Measurements from ENCODE around the gene PTPRD. TPM values are rescaled to one million over a fixed set of nuclear protein-coding genes. Genes with fewer than 3 reads are reported as not detected.

PTPRD gene
- total RNA-seq, 1 experiment from 2014 or later = not detected

GRCh38 chr9:8871396-8871795 is 1741.4 kb downstream of the PTPRD start:
- ChIA-PET POLR2A (no interaction called here), CTCF (no interaction called here)
- in situ Hi-C loops (cut with HindIII; ENCODE audit: low pct_unique_long_range_greater_than_20kb, low sequenced_read_pairs) (no loop called here), intact Hi-C loops (cut with micrococcal nuclease; ENCODE audit: unreplicated experiment) (no loop called here)
- Histone ChIP-seq H3K4me1 (ENCODE audit: control insufficient read depth, insufficient read depth, low read length) (no peaks in the 10 kb centered on the region), H3K4me3 (ENCODE audit: low read depth in 2 of 2, low read length in 2 of 2) (no peak overlapping the region), H3K36me3 (ENCODE audit: control insufficient read depth, insufficient read depth, low read length) (no peaks in the 10 kb centered on the region), H3K9me3 (ENCODE audit: control insufficient read depth, insufficient read depth, low read depth, low read length) (no peaks in the 10 kb centered on the region), H3K27me3 (ENCODE audit: control insufficient read depth, insufficient read depth, low read length) (no peaks in the 10 kb centered on the region), H3K27ac (ENCODE audit: low read length) (no peak overlapping the region)
- no peak for ATAC-seq
- no TSS peak for BruUV-seq (replicated peaks)
- no peak for DNase-seq (ENCODE audit: low read depth, low spot score)
- TF ChIP-seq REST (IDR thresholded peaks at IDR 0.05; ENCODE audit: insufficient read depth in 1 of 2, low read depth in 2 of 2, low read length in 1 of 2) (no peak), POLR2AphosphoS5 (IDR thresholded peaks at IDR 0.05; ENCODE audit: low read depth, low read length) (no peak), SIN3A (IDR thresholded peaks at IDR 0.05; ENCODE audit: borderline replicate concordance, insufficient read depth, low read depth, low read length) (no peak), TCF7L2 (IDR thresholded peaks at IDR 0.05; ENCODE audit: low read depth, low read length) (no peak), CTCF (IDR thresholded peaks at IDR 0.05) (no peak)

GRCh38 chr9:8869812-8870211 is 1743.0 kb downstream of the PTPRD start:
- H3K36me3 ChIP-seq (ENCODE audit: control insufficient read depth, insufficient read depth, low read length) = no peaks in the 10 kb centered on the region
- H3K9me3 ChIP-seq (ENCODE audit: control insufficient read depth, insufficient read depth, low read depth, low read length) = no peaks in the 10 kb centered on the region
- ChIA-PET CTCF (no interaction called here), POLR2A (no interaction called here)
- no peak overlapping the region for H3K4me3 ChIP-seq (ENCODE audit: low read depth in 2 of 2, low read length in 2 of 2)
- in situ Hi-C loops (cut with HindIII; ENCODE audit: low pct_unique_long_range_greater_than_20kb, low sequenced_read_pairs) (no loop called here), intact Hi-C loops (cut with micrococcal nuclease; ENCODE audit: unreplicated experiment) (no loop called here)
- ATAC-seq (no peak), DNase-seq (ENCODE audit: low read depth, low spot score) (no peak)
- TF ChIP-seq POLR2AphosphoS5 (IDR thresholded peaks at IDR 0.05; ENCODE audit: low read depth, low read length) = no peak
- TF ChIP-seq REST (IDR thresholded peaks at IDR 0.05; ENCODE audit: insufficient read depth in 1 of 2, low read depth in 2 of 2, low read length in 1 of 2) = no peak
- no peak for TF ChIP-seq TCF7L2 (IDR thresholded peaks at IDR 0.05; ENCODE audit: low read depth, low read length)
- TF ChIP-seq CTCF (IDR thresholded peaks at IDR 0.05) = no peak
- no peak for TF ChIP-seq SIN3A (IDR thresholded peaks at IDR 0.05; ENCODE audit: borderline replicate concordance, insufficient read depth, low read depth, low read length)
- H3K27ac ChIP-seq (ENCODE audit: low read length) = no peak overlapping the region
- no peaks in the 10 kb centered on the region for H3K4me1 ChIP-seq (ENCODE audit: control insufficient read depth, insufficient read depth, low read length)
- H3K27me3 ChIP-seq (ENCODE audit: control insufficient read depth, insufficient read depth, low read length) = no peaks in the 10 kb centered on the region
- BruUV-seq (replicated peaks) = no TSS peak
